CD4-positive, alpha-beta T cell treated with Interleukin-2 at 100 ng/mL for 4 hours (primary cell): ENCODE data around the gene ASTL.
"Not testable (repeated sequence)": the region's sequence is repeated elsewhere in the genome, so short reads cannot be mapped to it uniquely, and the experiment has no call there.

ENCODE experiments used
- DNase-seq: peaks from one replicate; pipeline ENCODE4 v3.0.0-alpha.2; 2020; ENCODE audit warnings: low spot score

The ASTL gene

GRCh38 chr2:96138179-96139145 lies at the start of gene ASTL:
Gene ASTL (minus strand): TSS chr2:96138502. CDS start chr2:96138436, 66 bp downstream.
- DNase-seq: peak; percentile 67

- DNase-seq: no peak
These were observed 48.3 kb upstream of the ASTL start for GRCh38 chr2:96186562-96186961.

- DNase-seq: no peak
These were observed 47.2 kb upstream of the ASTL start for GRCh38 chr2:96185516-96185915.

DNA sequence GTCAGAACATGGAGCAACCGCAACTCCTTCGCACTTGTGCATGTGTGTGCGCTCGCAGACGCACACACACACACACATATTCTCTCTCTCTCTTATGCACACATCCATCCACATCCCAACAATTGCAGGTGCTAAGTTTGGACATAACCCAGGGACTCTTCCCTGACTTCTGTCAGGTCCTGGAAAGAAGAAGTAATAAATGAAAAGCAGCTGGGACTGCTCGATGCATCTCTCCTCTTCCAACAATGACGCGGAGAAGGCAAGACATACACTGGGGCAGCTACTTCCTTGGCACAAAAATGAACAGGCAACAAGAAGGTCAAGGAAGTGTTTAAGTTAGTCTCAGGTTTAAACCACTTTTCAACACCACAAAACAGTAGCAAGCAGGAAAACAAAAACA lies 46.7 kb upstream of the ASTL start:
- no peak for DNase-seq

- no peak for DNase-seq
These were observed 45.9 kb upstream of the ASTL start for GRCh38 chr2:96184188-96184587.

DNA sequence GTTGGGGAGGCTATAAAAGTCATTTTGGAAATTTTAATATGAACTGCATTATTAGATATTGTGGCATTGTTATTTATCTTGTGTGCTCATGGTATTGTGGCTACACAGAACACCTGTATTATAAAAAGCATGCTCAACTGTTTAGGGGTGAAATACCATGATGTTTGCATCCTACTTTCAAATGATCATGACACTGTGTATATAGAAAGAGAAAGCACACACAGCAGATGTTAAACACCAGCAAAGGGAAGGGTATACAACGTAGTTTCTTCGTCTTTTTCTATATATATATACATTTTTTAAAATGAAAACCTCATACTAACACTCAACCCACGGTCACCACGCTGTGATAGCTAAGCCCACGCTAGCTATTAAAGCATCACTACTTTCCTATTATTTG lies 43.2 kb upstream of the ASTL start:
- no peak for DNase-seq

- DNase-seq: no peak
These were observed 42.2 kb upstream of the ASTL start for GRCh38 chr2:96180521-96180920.

DNA sequence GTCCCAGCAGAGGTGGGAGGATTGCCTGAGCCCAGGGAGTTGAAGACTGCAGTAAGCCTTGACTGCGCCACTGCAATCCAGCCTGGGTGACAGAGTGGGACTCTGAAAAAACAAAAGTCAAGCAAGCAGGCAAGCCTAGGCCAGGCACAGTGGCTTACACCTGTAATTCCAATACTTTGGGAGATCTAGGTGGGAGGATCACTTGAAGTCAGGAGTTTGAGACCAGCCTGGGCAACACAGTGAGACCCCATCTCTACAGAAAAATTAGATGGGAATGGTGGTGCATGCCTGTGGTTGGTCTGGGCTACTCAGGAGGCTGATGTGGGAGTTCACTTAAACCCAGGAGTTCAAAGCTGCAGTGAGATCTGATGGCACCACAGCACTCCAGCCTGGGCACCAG lies 41.7 kb upstream of the ASTL start:
- no peak for DNase-seq

DNA sequence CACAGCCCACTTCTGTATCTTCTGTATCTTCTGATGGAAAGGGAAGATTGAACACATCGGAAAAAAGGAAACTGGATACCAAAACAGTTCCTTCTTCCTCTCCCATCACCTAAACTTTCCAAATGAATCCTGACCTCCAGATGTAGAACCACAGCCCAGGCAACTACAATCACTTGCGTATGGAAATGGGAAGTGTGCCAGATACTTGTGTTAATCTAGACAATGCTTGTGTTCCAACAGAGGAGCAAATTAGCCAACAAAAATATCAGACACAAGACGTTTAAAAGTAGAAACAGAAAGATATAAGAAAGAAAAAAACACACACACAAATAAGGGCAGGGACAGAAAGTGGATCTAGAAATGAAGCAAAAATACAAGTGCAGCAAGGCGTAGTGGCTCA lies 38.4 kb upstream of the ASTL start:
- no peak for DNase-seq

DNA sequence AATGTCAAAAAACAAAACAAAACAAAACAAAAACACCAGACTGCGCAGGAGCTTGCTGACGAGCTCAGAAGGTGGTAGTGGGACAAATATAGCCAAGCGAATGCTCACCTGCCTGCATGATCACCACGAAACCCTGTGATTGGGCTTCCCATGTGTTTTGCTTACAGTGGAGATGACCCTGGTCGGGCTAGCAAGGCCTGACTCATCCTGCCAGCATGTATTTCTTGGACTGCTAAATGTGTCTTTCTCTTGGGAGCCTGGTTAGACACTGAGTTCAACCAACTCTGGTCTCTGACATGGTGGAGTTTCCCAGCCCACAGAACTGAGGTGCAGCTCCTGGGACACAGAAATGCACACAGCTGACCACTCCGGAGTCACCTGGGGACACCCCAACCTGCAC lies 37.6 kb upstream of the ASTL start:
- no peak for DNase-seq

DNA sequence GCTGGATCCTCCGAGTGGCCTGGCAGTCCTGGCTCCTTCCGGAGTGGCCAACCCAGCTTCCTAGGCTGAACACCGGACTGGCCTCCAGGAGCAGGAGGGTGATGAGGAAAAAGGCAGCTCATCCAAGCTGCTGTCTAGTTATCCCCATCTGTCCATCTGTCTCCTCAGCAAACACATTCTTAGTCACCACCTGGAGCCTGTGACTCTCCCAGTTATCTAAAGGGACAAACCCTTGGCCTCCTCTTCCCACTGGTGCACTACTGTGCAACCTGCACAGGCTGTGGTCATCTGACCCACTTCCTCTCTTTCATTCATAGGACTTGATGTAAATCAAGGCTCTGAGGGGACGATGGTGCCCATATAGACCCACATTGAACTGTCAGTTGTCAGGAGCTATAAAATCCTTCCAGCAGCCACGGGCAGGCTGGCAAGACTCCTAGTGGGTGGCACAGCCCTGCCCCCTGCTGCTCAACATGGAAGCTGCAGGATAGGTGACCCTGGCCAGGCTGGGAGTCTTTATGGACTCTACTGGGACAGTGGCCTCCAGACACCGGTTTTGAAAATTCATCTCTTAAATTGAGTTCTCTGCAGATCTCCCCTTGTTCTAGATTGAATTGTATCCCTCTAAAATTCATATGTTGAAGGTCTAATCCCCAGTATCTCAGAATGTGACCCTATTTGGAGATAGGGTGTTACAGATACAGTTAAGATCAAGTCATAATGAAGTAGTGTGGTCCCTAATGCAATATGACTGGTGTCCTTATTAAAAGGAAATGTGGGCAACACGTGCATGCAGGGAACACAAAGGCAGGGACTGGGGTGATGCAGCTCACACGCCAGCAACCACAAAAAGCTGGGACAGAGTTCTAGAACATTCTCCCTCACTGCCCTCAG lies 36.2 kb upstream of the ASTL start:
- peak; percentile 86 for DNase-seq

DNA sequence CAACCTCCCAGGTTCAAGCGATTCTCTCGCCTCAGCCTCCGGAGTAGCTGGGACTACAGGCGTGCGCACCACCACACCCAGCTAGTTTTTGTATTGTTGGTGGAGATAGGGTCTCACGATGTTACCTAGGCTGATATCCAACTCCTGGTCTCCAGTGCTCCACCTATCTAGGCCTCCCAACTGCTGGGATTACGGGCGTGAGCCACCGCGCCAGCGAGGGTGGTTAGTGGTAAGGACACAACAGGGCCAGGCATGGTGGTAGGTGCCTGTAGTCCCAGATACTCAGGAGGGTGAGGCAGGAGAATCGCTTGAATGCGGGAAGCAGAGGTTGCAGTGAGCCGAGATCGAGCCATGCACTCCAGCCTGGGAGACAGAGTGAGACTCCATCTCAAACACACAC lies 33.5 kb upstream of the ASTL start:
- no peak for DNase-seq

DNA sequence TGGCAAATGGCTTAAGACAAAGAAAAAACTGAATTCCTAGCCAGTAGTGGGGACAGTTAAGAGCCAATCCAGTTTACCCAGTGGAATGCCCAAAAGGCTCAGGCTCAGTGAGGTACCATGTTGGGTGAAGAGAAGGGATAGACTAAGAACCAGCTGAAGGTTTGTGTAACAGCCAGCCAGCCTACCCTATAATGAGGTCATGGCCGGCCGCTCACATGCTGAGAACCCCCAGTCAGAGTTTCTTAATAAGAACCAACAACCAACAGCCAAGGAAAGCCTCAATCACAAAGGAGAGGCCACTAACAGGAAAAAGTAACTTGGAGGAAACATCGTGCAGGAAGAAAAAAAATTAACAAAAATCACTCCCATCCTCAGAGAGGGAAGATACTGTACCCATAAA lies 32.3 kb upstream of the ASTL start:
- no peak for DNase-seq

DNA sequence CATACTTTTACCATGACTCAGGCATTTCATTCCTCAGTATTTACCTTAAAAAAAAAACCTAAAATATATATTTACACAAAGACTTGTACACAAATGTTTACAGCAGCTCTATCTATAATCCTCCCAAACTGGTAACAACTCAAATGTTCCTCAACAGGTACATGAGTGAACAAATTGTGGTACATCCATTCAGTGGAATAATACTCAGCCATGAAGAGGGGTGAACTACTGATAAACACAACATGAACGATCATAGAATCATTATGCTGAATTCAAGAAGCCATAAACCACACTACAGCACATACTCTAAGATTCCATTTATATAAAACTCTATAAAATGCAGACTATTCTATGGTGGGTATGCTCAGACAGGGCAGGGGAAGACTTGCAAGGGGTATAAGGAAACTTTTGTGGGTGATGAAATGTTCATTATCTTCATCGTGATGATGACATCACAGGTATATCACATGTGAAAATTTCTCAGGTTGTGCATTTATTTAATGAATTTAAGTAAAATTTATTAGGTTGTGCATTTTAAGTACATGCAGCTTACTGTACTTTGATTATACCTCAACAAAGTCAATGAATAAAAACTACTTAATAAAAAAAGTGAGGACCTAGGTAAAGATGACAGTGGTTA lies 31.7 kb upstream of the ASTL start:
- DNase-seq: no peak

- DNase-seq: peak; percentile 24
These were observed 29.2 kb upstream of the ASTL start for GRCh38 chr2:96167407-96168013.

DNA sequence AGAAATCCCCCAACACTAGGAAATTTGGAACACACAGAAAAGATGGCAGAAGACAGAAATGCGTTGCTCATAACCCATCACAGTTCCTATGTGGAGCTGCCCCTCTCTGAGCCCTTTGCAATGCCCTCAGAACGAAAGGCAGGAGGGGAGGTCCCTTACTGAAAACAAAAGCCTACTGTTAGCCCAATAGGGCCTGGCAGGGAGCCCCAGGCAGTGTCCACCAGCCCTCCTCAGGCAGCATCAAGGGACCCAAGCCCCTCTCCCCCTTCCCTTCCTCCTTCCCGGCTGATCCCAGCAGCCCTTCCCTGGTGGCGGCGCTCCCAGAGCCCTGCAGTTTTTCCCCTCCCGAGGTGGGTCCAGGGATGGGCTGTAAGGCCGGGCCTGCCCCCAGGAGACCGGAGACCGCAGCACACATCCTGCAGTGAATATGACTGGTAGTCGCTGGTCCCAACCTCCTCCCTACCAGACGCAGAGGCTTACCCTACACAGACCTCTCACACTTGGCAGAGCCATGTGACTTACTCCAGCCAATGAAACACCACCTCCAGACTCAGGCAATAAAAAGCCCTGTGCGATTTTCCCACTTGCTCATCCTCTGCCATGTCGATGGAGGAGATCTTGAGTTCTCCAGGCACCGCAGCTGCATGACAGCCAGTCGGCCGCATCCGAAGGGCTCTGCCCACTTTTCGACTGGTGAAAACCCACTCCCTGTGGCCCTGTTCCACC lies 26.3 kb upstream of the ASTL start:
- peak; percentile 64 for DNase-seq

DNA sequence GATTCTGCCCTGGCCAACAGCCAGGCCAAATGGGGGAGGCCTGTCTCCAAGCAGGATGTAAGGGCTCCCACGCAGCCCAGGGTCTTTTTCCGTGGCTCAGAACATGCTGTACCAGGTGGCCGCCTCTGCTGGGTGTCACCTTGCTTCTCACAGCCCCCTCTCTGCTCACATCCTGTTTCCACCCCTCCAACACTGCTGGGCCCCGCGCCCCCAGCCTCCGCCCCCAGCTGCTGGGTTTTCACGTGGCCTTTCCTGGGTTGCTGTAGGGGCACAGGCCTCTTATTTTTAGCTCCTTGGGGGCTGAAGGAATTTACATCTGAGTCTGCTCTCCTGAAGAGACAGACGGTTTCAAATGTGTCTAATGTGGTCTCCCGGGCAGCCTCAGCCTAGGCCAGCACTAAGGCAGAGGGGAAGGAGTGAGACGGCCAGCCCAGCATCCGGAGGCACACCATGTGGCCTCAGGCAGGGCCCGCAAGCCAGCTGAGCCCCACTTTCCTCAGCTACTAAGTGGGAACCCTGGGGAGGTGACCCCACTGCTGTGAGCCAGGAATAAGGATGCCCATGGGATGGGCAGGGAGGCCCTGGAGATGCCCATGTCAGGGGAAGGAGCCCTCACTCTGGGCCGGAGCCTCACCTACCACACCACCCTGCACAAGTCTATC lies 25.6 kb upstream of the ASTL start:
- peak; percentile 44 for DNase-seq

GRCh38 chr2:96163415-96163767 lies 25.1 kb upstream of the ASTL start:
- no peak for DNase-seq

DNA sequence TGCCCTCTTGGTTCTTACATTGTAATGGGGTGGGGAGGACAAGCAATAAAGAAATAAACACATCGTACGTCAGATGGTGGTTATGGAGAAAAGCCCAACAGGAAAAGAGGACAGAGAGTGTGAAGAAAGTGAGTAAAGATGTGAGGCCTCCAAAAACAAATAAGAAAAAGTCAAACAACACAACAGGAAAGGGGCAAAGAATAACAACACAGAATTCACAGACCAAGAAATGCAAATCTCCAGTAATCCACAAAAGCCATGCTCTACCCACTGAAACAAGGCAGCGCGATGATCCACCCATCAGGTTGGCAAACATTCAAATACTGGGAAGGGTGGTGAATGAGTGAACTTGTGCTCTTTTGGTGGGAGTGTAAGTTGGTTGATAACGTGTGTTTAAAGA lies 23.6 kb upstream of the ASTL start:
- DNase-seq: no peak

DNA sequence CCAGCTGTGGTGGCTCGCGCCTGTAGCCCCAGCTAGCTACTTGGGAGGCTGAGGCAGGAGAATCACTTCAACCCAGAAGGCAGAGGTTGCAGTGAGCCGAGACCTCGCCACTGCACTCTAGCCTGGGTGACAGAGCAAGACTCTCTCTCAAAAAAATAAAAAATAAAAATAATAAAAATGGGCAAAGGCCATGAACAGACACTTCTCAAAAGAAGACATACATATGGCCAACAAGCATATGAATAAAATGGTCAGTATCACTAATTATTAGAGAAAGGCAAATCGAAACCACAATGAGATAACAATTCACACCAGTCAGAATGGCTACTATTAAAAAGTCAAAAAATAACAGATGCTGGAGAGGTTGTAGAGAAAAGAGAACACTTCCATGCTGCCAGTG lies 22.1 kb upstream of the ASTL start:
- not testable (repeated sequence) for DNase-seq
